Adrenal gland (tissue), 5 donors: ENCODE results near the gene OR51B6.

Experiments
- POLR2A ChIP-seq, 2 donors: fragments of 450-650 bp; IDR thresholded peaks; one replicate each; pipeline ENCODE4 v1.6.1; 2017; ENCODE audit warnings: antibody characterized with exemption in 2 of 2, mild to moderate bottlenecking in 2 of 2, moderate library complexity in 1 of 2
- TF ChIP-seq, protein P1 (sequence below), 6 experiments: fragments of 450-650 bp in 4 of 6; fragments of 200-600 bp in 2 of 6; sonication (generic) in 1 of 6; IDR thresholded peaks; 1 replicate in 5 of 6; 2 replicates in 1 of 6; pipeline versions ENCODE4 v1.5.1 to v1.8.0; 2016 to 2021; ENCODE audit warnings: antibody characterized with exemption in 6 of 6, mild to moderate bottlenecking in 2 of 6, moderate library complexity in 1 of 6
- donor health status: DM: no; HTN: no; CAD: no.

DNA sequence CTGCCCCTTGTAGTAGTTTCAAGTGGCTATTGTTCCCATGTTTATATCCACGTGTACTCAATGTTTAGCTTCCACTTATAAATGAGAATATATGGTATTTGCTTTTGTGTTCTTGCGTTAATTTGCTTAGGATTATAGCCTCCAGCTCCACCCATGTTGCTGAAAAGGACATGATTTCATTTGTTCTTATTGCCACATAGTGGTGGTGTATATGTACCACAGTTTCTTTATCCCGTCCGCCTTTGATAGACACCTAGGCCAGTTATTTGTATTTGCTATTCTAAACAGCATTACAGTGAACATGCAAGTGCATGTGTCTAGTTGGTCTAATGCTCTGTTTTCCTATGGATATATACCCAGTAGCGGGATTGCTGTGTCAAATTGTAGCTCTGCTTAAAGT, 34.0 kb upstream of the OR51B6 start:
- TF ChIP-seq, protein P1, sequence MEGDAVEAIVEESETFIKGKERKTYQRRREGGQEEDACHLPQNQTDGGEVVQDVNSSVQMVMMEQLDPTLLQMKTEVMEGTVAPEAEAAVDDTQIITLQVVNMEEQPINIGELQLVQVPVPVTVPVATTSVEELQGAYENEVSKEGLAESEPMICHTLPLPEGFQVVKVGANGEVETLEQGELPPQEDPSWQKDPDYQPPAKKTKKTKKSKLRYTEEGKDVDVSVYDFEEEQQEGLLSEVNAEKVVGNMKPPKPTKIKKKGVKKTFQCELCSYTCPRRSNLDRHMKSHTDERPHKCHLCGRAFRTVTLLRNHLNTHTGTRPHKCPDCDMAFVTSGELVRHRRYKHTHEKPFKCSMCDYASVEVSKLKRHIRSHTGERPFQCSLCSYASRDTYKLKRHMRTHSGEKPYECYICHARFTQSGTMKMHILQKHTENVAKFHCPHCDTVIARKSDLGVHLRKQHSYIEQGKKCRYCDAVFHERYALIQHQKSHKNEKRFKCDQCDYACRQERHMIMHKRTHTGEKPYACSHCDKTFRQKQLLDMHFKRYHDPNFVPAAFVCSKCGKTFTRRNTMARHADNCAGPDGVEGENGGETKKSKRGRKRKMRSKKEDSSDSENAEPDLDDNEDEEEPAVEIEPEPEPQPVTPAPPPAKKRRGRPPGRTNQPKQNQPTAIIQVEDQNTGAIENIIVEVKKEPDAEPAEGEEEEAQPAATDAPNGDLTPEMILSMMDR (IDR thresholded peaks at IDR 0.05): no peak
- no peak for TF ChIP-seq POLR2A (IDR thresholded peaks at IDR 0.05)
